Thymus (tissue), 11 donors: ENCODE results near the gene CCSER1. TPM values are rescaled to one million over a fixed set of nuclear protein-coding genes. Genes with fewer than 3 reads are reported as not detected.

Experiments used
- DNase-seq, 9 donors: peaks; one replicate each; pipeline ENCODE4 v3.0.0-alpha.2; 2013; ENCODE audit warnings: low spot score in 9 of 9, low read depth in 6 of 9, missing footprints in 1 of 9
- H3K27ac ChIP-seq, 2 donors: one replicate each; pipeline ENCODE4 v1.5.1; 2013; ENCODE audit warnings: control low read depth in 1 of 2, low read depth in 1 of 2, low read length in 1 of 2, mild to moderate bottlenecking in 1 of 2, moderate library complexity in 1 of 2
- H3K27me3 ChIP-seq, 2 donors: one replicate each; pipeline ENCODE4 v1.5.1; 2013; ENCODE audit warnings: low read length in 1 of 2; ENCODE audit not compliant: control insufficient read depth in 2 of 2, insufficient read depth in 1 of 2
- H3K36me3 ChIP-seq, 2 donors: one replicate each; pipeline ENCODE4 v1.5.1; 2013; ENCODE audit warnings: low read length in 1 of 2, mild to moderate bottlenecking in 1 of 2, moderate library complexity in 1 of 2; ENCODE audit not compliant: control insufficient read depth in 2 of 2, insufficient read depth in 2 of 2
- H3K4me1 ChIP-seq, 2 donors: one replicate each; pipeline ENCODE4 v1.5.1; 2013; ENCODE audit warnings: low read length in 2 of 2; ENCODE audit not compliant: control insufficient read depth in 2 of 2, insufficient read depth in 2 of 2
- H3K4me3 ChIP-seq, 2 donors: one replicate each; pipeline ENCODE4 v1.5.1; 2013; ENCODE audit warnings: low read length in 2 of 2, control low read depth in 1 of 2, mild to moderate bottlenecking in 1 of 2
- H3K9me3 ChIP-seq, 2 donors: one replicate each; pipeline ENCODE4 v1.5.1; 2013; ENCODE audit warnings: low read length in 1 of 2, mild to moderate bottlenecking in 1 of 2; ENCODE audit not compliant: control insufficient read depth in 2 of 2, insufficient read depth in 1 of 2
- WGBS: extraction: QIAGEN DNeasy Blood & Tissue Kit; methylation state at CpG from one replicate; pipeline ENCODE4 v1.1.7; 2013; 5-methylcytosine and 5-hydroxymethylcytosine counted together
- polyA plus RNA-seq: library from polyadenylated mRNA; stranded (reverse); fragments of 200-250 nt; gene quantifications from one replicate; pipeline ENCODE4 v1.2.3, GENCODE V29; 2013
- total RNA-seq: library from RNA; stranded (reverse); fragments of 120-200 nt; gene quantifications from one replicate; pipeline ENCODE4 v1.2.4, GENCODE V29; 2013
- donor health status: healthy.

Gene CCSER1
- total and polyA plus RNA-seq, 2 donors: 2.0 to 8.7 TPM

- Histone ChIP-seq H3K27me3 (no peaks in the 10 kb centered on the region), H3K9me3 (peaks cover 0 to 7% of the 10 kb centered on the region in 2 donors), H3K4me1 (no peaks in the 10 kb centered on the region), H3K4me3 (no peak overlapping the region), H3K36me3 (no peaks in the 10 kb centered on the region), H3K27ac (no peak overlapping the region)
- 80% methylated on average over 3 of the region's 3 CpGs for WGBS
- no peak for DNase-seq
Observed at GRCh38 chr4:91280551-91281290, 1153.5 kb downstream of the CCSER1 start.

DNA sequence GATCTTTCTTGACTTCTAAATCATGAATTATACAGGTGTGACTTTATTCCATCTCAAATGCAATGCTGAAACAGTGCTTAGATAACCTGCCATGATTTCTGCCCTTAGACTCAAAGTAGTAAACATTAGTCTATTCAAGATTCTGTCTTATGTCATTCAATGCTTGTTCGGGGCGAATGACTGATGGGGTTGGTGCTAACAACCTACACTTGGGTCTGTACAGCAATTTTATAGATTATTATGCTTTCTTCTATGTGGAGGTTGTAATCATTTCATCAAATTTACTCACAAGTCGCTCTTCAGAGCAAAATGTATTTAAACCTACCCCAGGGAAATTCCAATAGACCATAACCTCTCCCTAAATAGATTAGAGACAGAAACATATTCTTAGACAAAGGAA lies 1155.0 kb downstream of the CCSER1 start:
- Histone ChIP-seq H3K27ac (no peak overlapping the region), H3K4me1 (no peaks in the 10 kb centered on the region), H3K4me3 (no peak overlapping the region), H3K9me3 (peaks cover 0 to 7% of the 10 kb centered on the region in 2 donors), H3K36me3 (no peaks in the 10 kb centered on the region), H3K27me3 (no peaks in the 10 kb centered on the region)
- WGBS: 89% methylated on average over 3 of the region's 3 CpGs
- DNase-seq: no peak

GRCh38 chr4:91283726-91284230 lies 1156.6 kb downstream of the CCSER1 start:
- H3K27me3 ChIP-seq: no peaks in the 10 kb centered on the region

GRCh38 chr4:91284480-91284879 lies 1157.3 kb downstream of the CCSER1 start:
- H3K4me1 ChIP-seq: no peaks in the 10 kb centered on the region
- no peak overlapping the region for H3K4me3 ChIP-seq
- no peaks in the 10 kb centered on the region for H3K27me3 ChIP-seq
- no peak overlapping the region for H3K27ac ChIP-seq
- peaks cover 0 to 7% of the 10 kb centered on the region in 2 donors for H3K9me3 ChIP-seq
- no peaks in the 10 kb centered on the region for H3K36me3 ChIP-seq
- DNase-seq: no peak
- WGBS: 94% methylated on average over 3 of the region's 3 CpGs

More at GRCh38 chr4:91283726-91284230, 1156.6 kb downstream of the CCSER1 start:
- peaks cover 0 to 7% of the 10 kb centered on the region in 2 donors for H3K9me3 ChIP-seq
- H3K27ac ChIP-seq: no peak overlapping the region
- H3K4me3 ChIP-seq: no peak overlapping the region
- DNase-seq: no peak
- no peaks in the 10 kb centered on the region for H3K4me1 ChIP-seq
- WGBS: 100% methylated on average over 1 of the region's 1 CpG
- H3K36me3 ChIP-seq: no peaks in the 10 kb centered on the region

GRCh38 chr4:91285487-91285886 lies 1158.3 kb downstream of the CCSER1 start:
- 87% methylated on average over 2 of the region's 2 CpGs for WGBS
- H3K36me3 ChIP-seq: no peaks in the 10 kb centered on the region

DNA sequence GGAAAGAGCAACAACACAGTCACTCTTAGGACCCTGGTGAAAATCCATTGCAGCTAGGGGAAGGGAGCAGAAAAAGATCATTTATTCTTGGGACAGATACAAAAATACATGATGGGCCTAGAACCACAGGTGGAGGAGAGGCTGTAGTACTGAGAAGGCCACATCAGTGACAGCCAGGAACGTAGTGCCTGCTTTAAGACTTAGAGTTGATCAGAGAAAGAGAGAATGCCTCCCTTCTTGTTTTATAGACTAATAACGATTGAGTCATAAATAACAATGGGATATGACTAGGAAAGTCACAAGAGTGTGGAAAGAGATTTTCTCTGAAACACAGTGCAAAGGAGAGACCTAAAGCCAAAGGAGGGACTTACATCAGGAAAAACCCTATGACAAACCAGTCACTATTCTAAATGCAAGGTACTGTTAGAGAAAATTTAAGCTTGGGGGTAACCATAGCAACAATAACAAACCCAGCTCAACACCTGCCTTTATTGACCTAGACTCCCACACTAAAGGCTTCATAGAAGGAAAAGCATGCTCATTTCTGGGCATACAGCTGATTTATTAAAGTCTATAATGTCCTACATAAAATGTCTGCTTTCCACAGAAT lies 1161.6 kb downstream of the CCSER1 start:
- H3K4me1 ChIP-seq: no peaks in the 10 kb centered on the region
- H3K4me3 ChIP-seq: no peak overlapping the region
- H3K27ac ChIP-seq: no peak overlapping the region
- H3K27me3 ChIP-seq: no peaks in the 10 kb centered on the region
- no peaks in the 10 kb centered on the region for H3K36me3 ChIP-seq
- no peaks in the 10 kb centered on the region for H3K9me3 ChIP-seq
- DNase-seq: no peak
- 88% methylated on average over 2 of the region's 2 CpGs for WGBS

More at GRCh38 chr4:91285487-91285886, 1158.3 kb downstream of the CCSER1 start:
- peaks cover 0 to 5% of the 10 kb centered on the region in 2 donors for H3K9me3 ChIP-seq
- H3K27me3 ChIP-seq: no peaks in the 10 kb centered on the region
- no peak for DNase-seq
- no peaks in the 10 kb centered on the region for H3K4me1 ChIP-seq
- no peak overlapping the region for H3K4me3 ChIP-seq
- H3K27ac ChIP-seq: no peak overlapping the region

GRCh38 chr4:91298156-91298700 lies 1171.0 kb downstream of the CCSER1 start:
- no peak for DNase-seq
- H3K9me3 ChIP-seq: no peaks in the 10 kb centered on the region
- H3K4me3 ChIP-seq: no peak overlapping the region
- no peaks in the 10 kb centered on the region for H3K4me1 ChIP-seq
- no peak overlapping the region for H3K27ac ChIP-seq
- 94% methylated on average over 3 of the region's 3 CpGs for WGBS
- no peaks in the 10 kb centered on the region for H3K27me3 ChIP-seq
- H3K36me3 ChIP-seq: no peaks in the 10 kb centered on the region

DNA sequence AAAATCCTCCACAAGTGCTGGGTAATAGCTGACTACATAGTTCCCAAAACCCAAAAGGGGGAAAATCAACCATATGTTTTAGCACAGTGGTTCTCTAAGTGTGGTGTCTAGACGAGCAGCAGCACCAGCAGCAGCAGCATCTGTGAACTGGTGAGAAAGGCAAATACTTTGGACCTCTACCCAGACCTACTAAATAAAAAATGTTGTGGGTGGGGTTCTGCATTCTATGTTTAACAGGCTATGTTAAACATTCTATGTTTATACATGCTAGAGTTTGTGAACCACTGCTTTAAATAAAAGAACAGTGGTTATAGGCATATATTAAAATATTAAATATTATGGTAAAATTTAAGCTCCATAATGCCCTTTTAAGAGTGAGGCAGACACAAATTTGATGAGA lies 1171.6 kb downstream of the CCSER1 start:
- H3K4me3 ChIP-seq: no peak overlapping the region
- 87% methylated on average over 1 of the region's 1 CpG for WGBS
- H3K27ac ChIP-seq: no peak overlapping the region
- H3K9me3 ChIP-seq: no peaks in the 10 kb centered on the region
- no peaks in the 10 kb centered on the region for H3K36me3 ChIP-seq
- no peak for DNase-seq
- H3K27me3 ChIP-seq: no peaks in the 10 kb centered on the region
- H3K4me1 ChIP-seq: no peaks in the 10 kb centered on the region

GRCh38 chr4:91302120-91302519 lies 1174.9 kb downstream of the CCSER1 start:
- no peak overlapping the region for H3K4me3 ChIP-seq
- no peaks in the 10 kb centered on the region for H3K27me3 ChIP-seq
- DNase-seq: no peak
- H3K36me3 ChIP-seq: no peaks in the 10 kb centered on the region
- 38% methylated on average over 2 of the region's 2 CpGs for WGBS
- no peak overlapping the region for H3K27ac ChIP-seq
- no peaks in the 10 kb centered on the region for H3K4me1 ChIP-seq
- H3K9me3 ChIP-seq: no peaks in the 10 kb centered on the region
